Right atrium auricular region (tissue), 2 donors: ENCODE results near the gene SLC25A18. TPM values are rescaled to one million over a fixed set of nuclear protein-coding genes. Genes with fewer than 3 reads are reported as not detected.

Experiments used
- DNase-seq: peaks from one replicate; pipeline ENCODE4 v3.0.0-alpha.2; 2019; ENCODE audit warnings: low spot score
- H3K27ac ChIP-seq, 2 donors: fragments of 200-600 bp; sonication (generic); 1 replicate in 1 of 2; 2 replicates in 1 of 2; pipeline ENCODE4 v1.5.1; 2016 to 2019
- H3K27me3 ChIP-seq, 2 donors: fragments of 200-600 bp; sonication (generic); one replicate each; pipeline versions ENCODE4 v1.5.1 to v1.6.0; 2017 to 2019
- H3K36me3 ChIP-seq: fragments of 200-600 bp; sonication (generic); one replicate; pipeline ENCODE4 v1.5.1; 2016
- H3K4me1 ChIP-seq, 2 donors: fragments of 200-600 bp; sonication (generic); one replicate each; pipeline versions ENCODE4 v1.5.1 to v1.6.0; 2017 to 2019
- H3K4me3 ChIP-seq, 2 donors: fragments of 200-600 bp; sonication (generic); 1 replicate in 1 of 2; 2 replicates in 1 of 2; pipeline ENCODE4 v1.5.1; 2017 to 2019; ENCODE audit warnings: mild to moderate bottlenecking in 1 of 2, moderate library complexity in 1 of 2
- H3K9me3 ChIP-seq, 2 donors: fragments of 200-600 bp; sonication (generic); one replicate each; pipeline ENCODE4 v1.5.1; 2019
- total RNA-seq, 2 donors: library from RNA; depleted of rRNA; stranded (reverse); fragments of >200 nt; gene quantifications; one replicate each; pipeline ENCODE4 v1.1.0, GENCODE V29; 2016
- TF ChIP-seq, protein P1 (sequence below), 2 donors: fragments of 200-600 bp; sonication (generic); IDR thresholded peaks; one replicate each; pipeline ENCODE4 v1.5.1; 2019; ENCODE audit warnings: antibody characterized with exemption in 2 of 2

Gene SLC25A18
- total RNA-seq, 2 donors from 2014 or later, result 0.59 to 3.6 TPM

- H3K9me3 ChIP-seq, result no peaks in the 10 kb centered on the region
- peak within 1 kb of the TSS; percentile 99 to 100 for H3K27ac ChIP-seq
- no peaks in the 10 kb centered on the region for H3K27me3 ChIP-seq
- H3K36me3 ChIP-seq, result peaks cover 9% of the 10 kb centered on the region
- H3K4me1 ChIP-seq, result peaks cover 0 to 20% of the 10 kb centered on the region in 2 donors
- DNase-seq, result peak; percentile 95
- H3K4me3 ChIP-seq, result peak within 1 kb of the TSS; percentile 86 to 88
- TF ChIP-seq, protein P1, sequence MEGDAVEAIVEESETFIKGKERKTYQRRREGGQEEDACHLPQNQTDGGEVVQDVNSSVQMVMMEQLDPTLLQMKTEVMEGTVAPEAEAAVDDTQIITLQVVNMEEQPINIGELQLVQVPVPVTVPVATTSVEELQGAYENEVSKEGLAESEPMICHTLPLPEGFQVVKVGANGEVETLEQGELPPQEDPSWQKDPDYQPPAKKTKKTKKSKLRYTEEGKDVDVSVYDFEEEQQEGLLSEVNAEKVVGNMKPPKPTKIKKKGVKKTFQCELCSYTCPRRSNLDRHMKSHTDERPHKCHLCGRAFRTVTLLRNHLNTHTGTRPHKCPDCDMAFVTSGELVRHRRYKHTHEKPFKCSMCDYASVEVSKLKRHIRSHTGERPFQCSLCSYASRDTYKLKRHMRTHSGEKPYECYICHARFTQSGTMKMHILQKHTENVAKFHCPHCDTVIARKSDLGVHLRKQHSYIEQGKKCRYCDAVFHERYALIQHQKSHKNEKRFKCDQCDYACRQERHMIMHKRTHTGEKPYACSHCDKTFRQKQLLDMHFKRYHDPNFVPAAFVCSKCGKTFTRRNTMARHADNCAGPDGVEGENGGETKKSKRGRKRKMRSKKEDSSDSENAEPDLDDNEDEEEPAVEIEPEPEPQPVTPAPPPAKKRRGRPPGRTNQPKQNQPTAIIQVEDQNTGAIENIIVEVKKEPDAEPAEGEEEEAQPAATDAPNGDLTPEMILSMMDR (IDR thresholded peaks at IDR 0.05), result no peak
Observed at GRCh38 chr22:17638432-17639246, 75.3 kb downstream of the SLC25A18 start, which contains the start of gene BCL2L13. BCL2L13 (plus strand) TSS chr22:17638757; CDS start chr22:17655712, 16,955 bp downstream.

GRCh38 chr22:17639247-17639741 lies 76.0 kb downstream of the SLC25A18 start:
- Histone ChIP-seq H3K27ac (peak overlapping the region; percentile 99 to 100), H3K36me3 (peaks cover 9% of the 10 kb centered on the region), H3K4me3 (peak overlapping the region; percentile 86 to 88), H3K27me3 (no peaks in the 10 kb centered on the region), H3K4me1 (peaks cover 0 to 20% of the 10 kb centered on the region in 2 donors), H3K9me3 (no peaks in the 10 kb centered on the region)
- DNase-seq, result no peak
- TF ChIP-seq, protein P1 (IDR thresholded peaks at IDR 0.05), result no peak

Other genes starting within 250 kb of the SLC25A18 start
- gene CECR2, start 194.0 kb upstream of the SLC25A18 start, total RNA-seq, result 1 to 10 TPM; 4.0 to 4.8 TPM
- 100 to 1,000 TPM; 202 to 213 TPM for gene ATP6V1E1, start 65.3 kb downstream of the SLC25A18 start, total RNA-seq
- 10 to 100 TPM; 56.5 to 64.1 TPM for gene BCL2L13, start 75.3 kb downstream of the SLC25A18 start, total RNA-seq
- gene BID, start 211.0 kb downstream of the SLC25A18 start, total RNA-seq, result 10 to 100 TPM; 10.5 to 14.1 TPM